Measurements from ENCODE around the gene TLE3.

DNA sequence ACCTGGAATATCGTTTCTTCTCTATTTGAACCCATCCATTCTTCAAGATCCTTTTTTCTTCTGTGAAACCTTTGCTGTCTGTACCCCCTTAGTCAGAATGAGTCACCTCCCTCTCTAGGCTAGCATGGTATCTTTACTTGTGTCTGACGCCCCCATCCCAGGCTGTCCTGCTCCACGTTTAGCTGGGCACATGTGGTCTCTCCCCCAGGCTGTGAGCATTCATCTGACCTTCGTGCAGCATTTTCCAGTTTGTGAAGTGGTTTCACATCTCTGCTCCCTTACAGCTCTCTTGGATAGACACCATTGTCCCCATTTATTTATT is 14.3 kb upstream of the TLE3 start:
- TF ChIP-seq EP300 (IDR thresholded peaks at IDR 0.05) = no peak
- no peak for TF ChIP-seq CTCF (IDR thresholded peaks at IDR 0.05)
- TF ChIP-seq POLR2AphosphoS5 (IDR thresholded peaks at IDR 0.05) = no peak
